ENCODE results near the gene OSBPL9. TPM values are rescaled to one million over a fixed set of nuclear protein-coding genes. Genes with fewer than 3 reads are reported as not detected.

Gene OSBPL9
- total RNA-seq, 1 experiment from 2014 or later = 61.9 TPM

GRCh38 chr1:51791888-51792287 lies 175.0 kb downstream of the OSBPL9 start:
- no peak overlapping the region for H3K4me3 Mint-ChIP-seq (ENCODE audit: unreplicated experiment)
- intact Hi-C loops (cut with micrococcal nuclease; ENCODE audit: unreplicated experiment) = no loop called here
- Histone ChIP-seq H3K9me3 (no peaks in the 10 kb centered on the region), H3K27me3 (replicated peaks; ENCODE audit: control insufficient read depth, insufficient read depth, low read length) (no peaks in the 10 kb centered on the region), H3K36me3 (ENCODE audit: control insufficient read depth, insufficient read depth, low read length) (no peaks in the 10 kb centered on the region), H3K4me1 (no peaks in the 10 kb centered on the region), H3K4me3 (ENCODE audit: low read depth, low read length) (no peak overlapping the region)
- H3K27ac Mint-ChIP-seq (ENCODE audit: unreplicated experiment) = no peak overlapping the region
- H3K4me1 Mint-ChIP-seq (ENCODE audit: low read depth, unreplicated experiment) = no peaks in the 10 kb centered on the region
- no peaks in the 10 kb centered on the region for H3K9me3 Mint-ChIP-seq (ENCODE audit: unreplicated experiment)
- TF ChIP-seq CTCF (IDR thresholded peaks at IDR 0.05; ENCODE audit: insufficient read depth in 1 of 2, low read depth in 1 of 2, low read length in 1 of 2, severe bottlenecking in 1 of 2, unreplicated experiment in 1 of 2) = no peak
- H3K27me3 Mint-ChIP-seq (ENCODE audit: insufficient read depth, unreplicated experiment) = no peaks in the 10 kb centered on the region
- DNase-seq = no peak
- ChIA-PET CTCF (interaction anchor here (1.0 kb wide), 1 partner anchor 23 kb away, joined by 3 read pairs; no protein-coding TSS in a partner anchor), POLR2A (no interaction called here)
- H3K36me3 Mint-ChIP-seq (ENCODE audit: insufficient read depth, unreplicated experiment) = peaks cover 75% of the 10 kb centered on the region
- BruUV-seq (replicated peaks) = no TSS peak

GRCh38 chr1:51792864-51793263 lies 176.0 kb downstream of the OSBPL9 start:
- Mint-ChIP-seq H3K4me1 (ENCODE audit: low read depth, unreplicated experiment) (no peaks in the 10 kb centered on the region), H3K4me3 (ENCODE audit: unreplicated experiment) (no peak overlapping the region), H3K27ac (ENCODE audit: unreplicated experiment) (no peak overlapping the region), H3K36me3 (ENCODE audit: insufficient read depth, unreplicated experiment) (peaks cover 72% of the 10 kb centered on the region), H3K9me3 (ENCODE audit: unreplicated experiment) (no peaks in the 10 kb centered on the region), H3K27me3 (ENCODE audit: insufficient read depth, unreplicated experiment) (no peaks in the 10 kb centered on the region)
- Histone ChIP-seq H3K27me3 (replicated peaks; ENCODE audit: control insufficient read depth, insufficient read depth, low read length) (no peaks in the 10 kb centered on the region), H3K36me3 (ENCODE audit: control insufficient read depth, insufficient read depth, low read length) (no peaks in the 10 kb centered on the region), H3K4me3 (ENCODE audit: low read depth, low read length) (no peak overlapping the region), H3K9me3 (no peaks in the 10 kb centered on the region), H3K4me1 (no peaks in the 10 kb centered on the region)
- CTCF ChIA-PET = interaction anchor here (1.0 kb wide), 1 partner anchor 24 kb away, joined by 3 read pairs; no protein-coding TSS in a partner anchor
- intact Hi-C loops (cut with micrococcal nuclease; ENCODE audit: unreplicated experiment) = no loop called here
- DNase-seq = no peak
- TF ChIP-seq CTCF (IDR thresholded peaks at IDR 0.05; ENCODE audit: insufficient read depth in 1 of 2, low read depth in 1 of 2, low read length in 1 of 2, severe bottlenecking in 1 of 2, unreplicated experiment in 1 of 2) = no peak
- POLR2A ChIA-PET = no interaction called here
- no TSS peak for BruUV-seq (replicated peaks)

- peaks cover 70% of the 10 kb centered on the region for H3K36me3 Mint-ChIP-seq (ENCODE audit: insufficient read depth, unreplicated experiment)
These were observed 177.4 kb downstream of the OSBPL9 start for GRCh38 chr1:51794260-51794659.

More at GRCh38 chr1:51794260-51794659, 177.4 kb downstream of the OSBPL9 start:
- BruUV-seq (replicated peaks) = no TSS peak
- Mint-ChIP-seq H3K27ac (ENCODE audit: unreplicated experiment) (no peak overlapping the region), H3K27me3 (ENCODE audit: insufficient read depth, unreplicated experiment) (no peaks in the 10 kb centered on the region), H3K9me3 (ENCODE audit: unreplicated experiment) (no peaks in the 10 kb centered on the region), H3K4me3 (ENCODE audit: unreplicated experiment) (no peak overlapping the region), H3K4me1 (ENCODE audit: low read depth, unreplicated experiment) (no peaks in the 10 kb centered on the region)
- no peaks in the 10 kb centered on the region for H3K27me3 ChIP-seq (replicated peaks; ENCODE audit: control insufficient read depth, insufficient read depth, low read length)
- intact Hi-C loops (cut with micrococcal nuclease; ENCODE audit: unreplicated experiment) = no loop called here
- CTCF ChIA-PET = no interaction called here
- H3K4me1 ChIP-seq = no peaks in the 10 kb centered on the region
- no peak for TF ChIP-seq CTCF (IDR thresholded peaks at IDR 0.05; ENCODE audit: insufficient read depth in 1 of 2, low read depth in 1 of 2, low read length in 1 of 2, severe bottlenecking in 1 of 2, unreplicated experiment in 1 of 2)
- no peak for DNase-seq
- POLR2A ChIA-PET = no interaction called here
- H3K9me3 ChIP-seq = no peaks in the 10 kb centered on the region
- no peak overlapping the region for H3K4me3 ChIP-seq (ENCODE audit: low read depth, low read length)
- no peaks in the 10 kb centered on the region for H3K36me3 ChIP-seq (ENCODE audit: control insufficient read depth, insufficient read depth, low read length)
